Right ventricle myocardium inferior (tissue), 1 donor: ENCODE measurements around the gene ZNF844. TPM values are rescaled to one million over a fixed set of nuclear protein-coding genes. Genes with fewer than 3 reads are reported as not detected.
"Not testable (repeated sequence)": the region's sequence is repeated elsewhere in the genome, so short reads cannot be mapped to it uniquely, and the experiment has no call there.

Experiments used
- ATAC-seq: fragments of 200-7000 bp; cut with Tn5 transposase; one replicate; pipeline ENCODE4 v1.9.1; 2020; ENCODE audit warnings: mild to moderate bottlenecking, moderate library complexity
- DNase-seq: peaks from one replicate; pipeline ENCODE4 v3.0.0; 2021; ENCODE audit errors: missing footprints
- intact Hi-C: fragments of 100-400 bp; cut with DNase I; formaldehyde crosslinking; loops from one replicate; pipeline ENCODE4 v1.11.0; 2022
- long read RNA-seq: library from polyadenylated mRNA; unstranded; transcript quantifications from one replicate; pipeline ENCODE4 v2.0.0, GENCODE V29; 2021
- total RNA-seq: library from RNA; stranded (reverse); fragmentation: NEBNext Ultra II Directional; extraction: Animal tissue kit (Norgen Biotek cat#: 25700); gene quantifications from one replicate; pipeline ENCODE4 v1.2.1, GENCODE V29; 2021
- donor health status: DM: no; HTN: yes; CAD: no; lungs with severe emphysema.

ZNF844 gene
- 14.3 TPM for total RNA-seq
- long read RNA-seq, result 0 reads

DNA sequence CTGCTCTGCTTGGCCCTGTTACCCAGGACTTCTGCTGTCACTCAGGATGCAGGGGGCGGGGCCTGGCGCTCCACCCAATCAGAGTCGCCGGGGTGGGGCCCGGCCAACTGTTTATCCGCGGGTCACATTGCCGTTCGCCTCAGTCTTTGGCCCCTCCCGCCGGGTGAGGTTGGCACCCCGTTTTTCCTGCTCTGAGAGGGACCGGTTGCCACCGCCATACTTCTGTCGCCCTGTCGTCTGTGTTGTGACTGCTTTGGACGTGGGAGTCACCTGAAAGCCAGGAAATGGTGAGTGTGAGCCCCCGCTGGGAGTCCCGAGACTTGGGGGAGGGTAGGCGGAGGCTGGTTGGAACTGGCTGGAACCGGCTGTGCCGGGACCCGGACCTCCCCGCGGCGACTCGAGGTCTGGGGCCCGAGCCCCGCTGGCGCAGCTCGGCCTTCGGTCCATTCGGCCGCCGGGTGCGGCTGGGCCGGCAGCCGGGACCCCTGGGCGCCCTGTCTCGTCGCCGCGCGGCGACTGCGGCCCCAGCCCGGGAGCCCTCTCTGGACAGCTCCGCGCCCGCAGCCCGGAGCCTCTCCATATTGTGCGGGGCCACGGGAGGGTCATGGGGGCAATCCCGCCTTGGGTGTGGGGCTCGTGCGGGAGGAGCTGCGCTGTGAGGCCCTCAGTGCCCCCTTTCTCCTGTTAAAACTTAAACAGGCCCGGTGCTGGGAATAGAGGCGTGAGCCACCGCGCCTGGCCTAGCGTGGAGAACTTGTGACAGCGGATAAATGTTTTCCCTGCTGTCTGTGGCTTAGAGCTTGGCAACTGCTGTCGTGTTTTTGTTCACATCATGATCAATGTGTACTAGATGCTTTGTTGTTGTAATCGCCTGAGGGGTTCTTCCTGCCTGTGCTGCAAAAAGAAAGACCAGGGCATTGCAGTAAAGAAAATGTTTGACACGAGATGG is at the start of gene ZNF844:
Gene ZNF844, plus strand, starts transcription at position 142 of the 949 bp plus-strand sequence. Its CDS starts 143 bp downstream, at position 285.
- intact Hi-C loops, result no loop called here
- ATAC-seq (peak; percentile 99), DNase-seq (peak; percentile 98)

DNA sequence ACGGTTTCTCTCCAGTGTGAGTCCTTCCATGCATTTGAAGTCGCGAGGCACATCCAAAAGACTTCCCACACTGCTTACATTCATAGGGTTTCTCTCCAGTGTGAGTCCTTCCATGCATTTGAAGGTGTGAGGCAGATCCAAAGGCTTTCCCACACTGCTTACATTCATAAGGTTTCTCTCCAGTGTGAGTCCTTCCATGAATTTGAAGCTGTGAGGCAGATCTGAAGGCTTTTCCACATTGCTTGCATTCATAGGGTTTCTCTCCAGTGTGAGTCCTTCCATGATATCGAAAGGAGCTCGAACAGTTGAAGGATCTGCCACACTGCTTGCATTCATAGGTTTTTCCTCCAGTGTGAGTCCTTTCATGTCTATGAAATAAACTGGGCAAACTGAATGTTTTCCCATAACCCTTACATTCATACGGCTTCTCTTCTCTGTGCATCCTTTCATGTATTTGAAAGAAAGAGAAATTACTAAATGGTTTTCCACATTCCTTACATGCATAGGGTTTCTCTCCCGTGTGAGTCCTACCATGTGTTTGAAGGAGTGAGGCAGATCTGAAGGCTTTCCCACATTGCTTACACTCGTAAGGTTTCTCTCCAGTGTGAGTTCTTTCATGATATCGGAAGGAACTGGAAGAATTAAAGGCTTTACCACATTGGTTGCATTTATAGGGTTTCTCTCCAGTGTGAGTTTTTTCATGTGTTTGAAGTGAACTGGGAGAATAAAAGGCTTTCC is 49.3 kb upstream of the ZNF844 start:
- no peak for ATAC-seq
- intact Hi-C loops, result no loop called here

DNA sequence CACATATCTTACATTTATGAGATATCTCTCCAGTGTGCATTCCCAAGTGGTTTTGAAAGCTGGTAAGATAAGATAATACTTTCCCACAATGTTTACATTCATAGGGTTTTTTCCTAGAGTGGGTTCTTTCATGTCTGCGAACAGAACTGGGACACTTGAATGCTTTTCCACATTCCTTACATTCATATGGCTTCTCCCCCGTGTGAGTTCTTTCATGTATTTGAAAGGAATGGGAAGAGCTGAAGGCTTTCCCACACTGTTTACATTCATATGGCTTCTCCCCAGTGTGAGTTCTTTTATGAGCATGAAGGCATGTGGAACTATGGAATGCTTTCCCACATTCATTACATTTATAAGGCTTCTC is 48.8 kb upstream of the ZNF844 start:
- DNase-seq (no peak), ATAC-seq (no peak)
- intact Hi-C loops, result no loop called here

More for the DNA sequence above, 49.3 kb upstream of the ZNF844 start:
- no peak for DNase-seq

DNA sequence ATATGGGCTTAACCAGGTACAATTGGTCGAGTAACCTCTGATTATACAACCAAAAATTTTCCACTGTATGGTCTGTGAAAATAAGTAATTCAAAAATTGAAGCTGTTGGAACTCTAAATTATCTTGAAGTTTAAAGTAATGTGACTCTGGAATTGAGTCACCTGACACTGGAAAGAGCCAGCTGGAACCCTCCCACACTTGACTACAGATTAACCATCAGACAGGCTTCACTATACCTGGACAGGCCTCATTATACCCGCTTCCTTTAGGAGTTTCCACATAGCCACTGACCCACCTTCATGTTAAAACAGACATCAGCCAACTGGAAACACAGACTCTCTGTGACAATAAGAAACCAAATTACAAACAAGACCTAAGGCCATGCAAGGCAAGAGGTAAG is 30.3 kb upstream of the ZNF844 start:
- no peak for DNase-seq
- intact Hi-C loops, result no loop called here
- ATAC-seq, result no peak

DNA sequence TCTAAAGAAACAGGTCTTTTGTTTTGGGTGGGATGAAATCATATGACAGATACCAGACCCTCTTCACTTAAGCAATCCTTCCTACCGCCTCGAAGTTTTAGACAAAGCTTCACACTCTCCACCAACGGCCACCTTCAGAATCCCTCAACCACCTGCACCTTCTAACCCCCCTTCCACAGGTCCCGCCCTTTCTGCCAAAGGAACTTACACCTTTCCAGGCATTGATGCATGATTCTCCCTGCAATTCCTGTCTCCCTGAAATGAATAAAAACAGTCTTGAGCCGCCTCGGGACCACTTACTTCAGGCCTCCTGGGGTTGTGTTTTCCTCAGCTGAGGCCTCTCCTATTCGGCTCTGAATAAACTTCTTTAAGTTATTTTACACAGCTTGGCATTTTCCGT is 29.9 kb upstream of the ZNF844 start:
- intact Hi-C loops, result no loop called here
- DNase-seq (no peak), ATAC-seq (no peak)

DNA sequence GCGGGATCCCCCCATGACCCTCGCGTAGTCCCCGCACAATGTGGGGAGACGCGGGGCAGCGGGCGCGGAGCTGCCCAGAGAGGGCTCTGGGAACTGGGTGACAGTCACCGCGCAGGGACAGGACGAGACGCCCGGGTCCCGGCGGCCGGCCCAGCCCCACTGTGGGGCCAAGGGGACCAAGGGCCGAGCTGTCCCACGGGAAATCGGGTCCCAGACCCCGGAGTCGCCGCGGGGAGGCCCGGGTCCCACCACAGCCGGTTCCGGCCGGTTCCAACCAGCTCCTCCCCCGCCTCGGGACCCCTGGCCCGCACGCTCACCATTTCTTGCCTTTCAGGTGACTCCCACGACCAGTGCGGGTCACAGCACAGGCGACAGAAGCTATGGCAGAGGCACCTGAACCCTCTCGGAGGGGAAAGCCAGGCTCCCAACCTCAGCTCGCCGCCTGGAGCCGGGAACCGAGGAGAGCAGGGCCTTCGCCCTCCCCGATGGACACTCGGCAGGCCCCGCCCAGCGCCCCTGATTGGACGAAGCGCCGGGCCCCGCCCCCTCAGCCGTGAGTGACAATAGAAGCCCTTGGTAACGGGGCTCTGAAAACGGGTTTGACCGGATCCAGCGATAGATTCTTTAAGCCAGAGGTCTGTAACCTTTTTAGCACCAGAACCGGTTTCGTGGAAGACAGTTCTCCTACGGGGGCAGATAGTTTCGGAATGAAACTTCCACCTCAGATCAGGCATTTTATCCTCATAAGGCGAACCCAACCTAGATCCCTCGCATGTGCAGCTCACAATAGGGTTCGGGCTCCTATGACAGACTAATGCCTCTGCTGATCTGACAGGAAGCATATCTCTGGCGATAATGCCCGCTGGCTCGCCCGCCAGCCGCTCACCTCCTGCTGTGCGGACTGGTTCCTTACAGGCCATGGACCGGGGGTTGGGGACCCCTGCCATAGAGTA is 29.0 kb upstream of the ZNF844 start, which contains the start of gene ZNF433:
Gene ZNF433, minus strand, starts transcription at position 460 of the 953 bp plus-strand sequence. Its CDS starts 140 bp downstream, at position 320.
- intact Hi-C loops, result no loop called here
- peak; percentile 100 for ATAC-seq

DNA sequence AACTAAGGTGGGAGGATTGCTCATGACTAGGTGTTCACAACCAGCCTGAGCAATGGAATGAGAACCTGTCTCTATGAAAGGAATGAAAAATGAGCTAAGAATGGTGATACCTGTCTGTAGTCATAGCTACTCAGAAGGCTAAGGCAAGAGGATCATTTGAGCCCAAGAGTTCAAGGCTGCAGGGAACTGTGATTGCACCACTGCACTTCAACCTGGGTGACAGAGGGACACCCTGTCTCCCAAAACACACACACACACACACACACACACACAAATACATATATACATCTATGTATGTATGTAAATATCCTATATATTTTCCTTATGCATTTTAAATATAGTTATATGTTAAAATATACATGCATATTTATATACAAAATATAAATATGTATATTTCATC is 21.6 kb upstream of the ZNF844 start:
- intact Hi-C loops, result no loop called here
- no peak for ATAC-seq
- no peak for DNase-seq

More for the DNA sequence above, 29.0 kb upstream of the ZNF844 start, which contains the start of gene ZNF433:
- peak; percentile 97 for DNase-seq

DNA sequence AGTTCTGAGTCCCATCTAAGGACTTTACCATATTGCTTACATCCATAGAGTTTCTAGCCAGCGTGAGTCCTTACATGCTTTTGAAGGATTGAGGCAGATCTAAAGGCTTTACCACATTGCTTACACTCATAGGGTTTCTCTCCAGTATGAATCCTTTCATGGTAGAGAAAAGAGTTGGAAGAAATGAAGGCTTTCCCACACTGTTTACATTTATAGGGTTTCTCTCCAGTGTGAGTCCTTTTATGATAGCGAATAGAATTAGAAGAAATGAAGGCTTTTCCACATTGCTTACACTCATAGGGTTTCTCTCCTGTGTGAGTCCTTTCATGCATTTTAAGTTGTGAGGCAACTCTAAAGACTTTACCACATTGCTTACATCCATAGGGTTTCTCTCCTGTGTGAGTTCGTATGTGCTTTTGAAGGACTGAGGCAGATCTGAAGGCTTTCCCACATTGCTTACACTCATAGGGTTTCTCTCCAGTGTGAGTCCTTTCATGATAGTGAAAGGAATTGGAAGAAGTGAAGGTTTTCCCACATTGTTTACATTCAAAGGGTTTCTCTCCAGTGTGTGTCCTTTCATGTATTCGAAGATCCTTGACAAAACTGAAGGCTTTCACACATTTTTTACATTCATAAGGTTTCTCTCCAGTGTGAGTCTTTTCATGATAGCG is 20.6 kb upstream of the ZNF844 start:
- intact Hi-C loops, result no loop called here
- no peak for ATAC-seq
- no peak for DNase-seq

DNA sequence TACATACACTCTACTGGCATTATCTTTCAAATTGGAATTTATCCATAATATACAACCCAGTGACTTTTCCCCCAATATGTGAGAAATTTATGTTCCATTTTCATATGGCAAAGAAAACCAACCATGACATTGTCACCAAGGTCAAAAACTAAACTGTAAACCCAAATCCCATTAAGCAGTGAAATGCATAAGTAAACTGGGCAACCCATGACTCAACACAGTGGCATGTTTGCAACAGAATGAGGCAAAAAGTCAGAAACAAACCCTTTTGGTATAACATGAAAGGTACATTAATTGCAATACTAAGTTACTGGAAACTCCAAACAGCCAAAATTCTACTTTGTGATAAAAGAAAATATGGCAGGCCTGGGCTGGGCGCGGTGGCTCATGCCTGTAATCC is 16.7 kb upstream of the ZNF844 start:
- ATAC-seq (no peak), DNase-seq (no peak)
- intact Hi-C loops, result no loop called here

DNA sequence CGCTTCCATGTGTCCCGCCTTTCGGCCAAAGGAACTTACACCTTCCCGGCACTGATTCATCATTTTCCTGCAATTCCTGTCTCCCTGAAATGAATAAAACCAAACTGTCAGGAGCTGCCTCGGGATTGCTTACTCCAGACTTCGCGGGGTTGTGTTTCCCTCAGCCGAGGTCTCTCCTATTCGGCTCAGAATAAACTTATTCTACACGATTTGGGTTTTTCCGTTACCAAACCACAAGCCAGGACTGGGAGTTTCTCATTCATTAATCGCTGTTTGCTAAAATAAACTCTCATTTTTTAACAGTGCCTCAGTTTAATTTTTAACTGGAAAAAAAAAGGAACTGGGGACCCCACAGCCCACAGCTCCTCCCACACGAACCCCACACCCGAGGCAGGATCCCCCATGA is 12.4 kb upstream of the ZNF844 start:
- ATAC-seq, result no peak
- intact Hi-C loops, result loop anchor here (5.0 to 10.0 kb wide), 2 partner anchors 87 to 130 kb away; partner anchors contain the start of gene ZNF763
- DNase-seq, result no peak

DNA sequence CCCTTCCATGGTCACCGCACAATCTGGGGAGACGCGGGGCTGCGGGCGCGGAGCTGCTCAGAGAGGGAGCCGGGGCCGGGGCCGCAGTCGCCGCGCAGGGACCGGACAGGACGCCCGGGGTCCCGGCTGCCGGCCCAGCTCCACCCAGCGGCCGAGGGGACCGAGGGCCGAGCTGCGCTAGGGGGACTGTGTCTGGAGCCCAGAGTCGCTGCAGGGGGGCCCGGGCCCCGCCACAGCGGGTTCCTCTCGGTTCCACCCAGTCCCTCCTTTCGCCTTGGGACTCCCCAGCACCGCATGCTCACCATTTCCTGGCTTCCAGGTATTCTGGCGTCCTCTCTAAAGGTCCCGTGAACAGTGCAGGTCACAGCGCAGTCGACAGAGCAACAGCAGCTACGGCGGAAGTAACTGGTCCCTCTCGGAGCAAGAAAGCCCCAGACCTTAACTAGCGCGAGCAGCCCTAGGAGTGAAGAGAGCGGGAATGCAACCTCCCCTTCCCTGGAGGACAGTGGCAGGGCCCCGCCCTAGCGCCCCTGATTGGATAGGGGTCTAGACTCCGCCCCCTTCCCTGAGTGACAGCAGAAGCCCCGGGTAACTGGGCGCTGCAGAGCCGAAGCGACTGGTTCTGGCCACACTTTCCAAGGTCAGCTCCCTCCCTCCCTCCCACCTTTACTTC is 11.9 kb upstream of the ZNF844 start, which contains the start of gene ZNF878:
Gene ZNF878, minus strand, starts transcription at position 465 of the 673 bp plus-strand sequence. Its CDS starts 160 bp downstream, at position 305.
- ATAC-seq (peak; percentile 100), DNase-seq (peak; percentile 95)
- intact Hi-C loops, result loop anchor here (5.0 to 10.0 kb wide), 2 partner anchors 88 to 130 kb away; partner anchors contain the start of gene ZNF763

DNA sequence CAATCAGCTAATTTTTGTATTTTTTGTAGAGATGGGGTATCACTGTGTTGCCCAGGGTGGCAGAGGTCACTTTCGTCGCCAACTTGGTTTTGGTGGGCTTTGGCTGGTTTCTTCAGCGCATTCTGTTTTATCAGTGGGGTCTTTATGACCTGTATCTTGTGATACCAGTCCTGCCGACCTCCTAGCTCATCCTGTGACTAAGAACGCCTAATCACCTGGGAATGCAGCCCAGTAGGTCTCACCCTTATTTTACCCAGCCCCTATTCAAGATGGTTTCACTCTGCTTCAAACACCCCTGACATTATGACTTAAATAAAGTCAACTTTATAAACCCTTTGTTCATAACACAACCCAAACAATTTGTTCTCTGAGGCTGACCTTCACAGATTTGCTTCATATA is 8.7 kb upstream of the ZNF844 start:
- DNase-seq, result no peak
- intact Hi-C loops, result loop anchor here (10.0 kb wide), 1 partner anchor 91 kb away; the partner anchor contains the start of gene ZNF763
- ATAC-seq, result no peak

DNA sequence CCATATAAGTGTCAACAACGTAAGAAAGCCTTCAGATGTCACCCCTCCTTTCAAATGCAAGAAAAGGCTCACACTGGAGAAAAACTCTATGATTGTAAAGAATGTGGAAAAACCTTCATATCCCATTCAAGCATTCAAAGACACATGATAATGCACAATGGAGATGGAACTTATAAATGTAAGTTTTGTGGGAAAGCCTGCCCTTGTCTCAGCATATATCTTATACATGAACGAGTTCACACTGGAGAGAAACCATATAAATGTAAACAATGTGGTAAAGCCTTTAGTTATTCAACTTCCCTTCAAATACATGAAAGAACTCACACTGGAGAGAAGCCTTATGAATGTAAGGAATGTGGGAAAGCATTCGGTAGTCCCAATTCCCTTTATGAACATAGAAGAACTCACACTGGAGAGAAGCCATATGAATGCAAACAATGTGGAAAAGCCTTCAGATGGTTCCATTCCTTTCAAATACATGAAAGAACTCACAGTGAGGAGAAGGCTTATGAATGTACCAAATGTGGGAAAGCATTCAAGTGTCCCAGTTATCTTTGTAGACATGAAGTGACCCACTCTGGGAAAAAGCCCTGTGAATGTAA is 11.1 kb downstream of the ZNF844 start:
- DNase-seq (no peak), ATAC-seq (no peak)
- intact Hi-C loops, result no loop called here

DNA sequence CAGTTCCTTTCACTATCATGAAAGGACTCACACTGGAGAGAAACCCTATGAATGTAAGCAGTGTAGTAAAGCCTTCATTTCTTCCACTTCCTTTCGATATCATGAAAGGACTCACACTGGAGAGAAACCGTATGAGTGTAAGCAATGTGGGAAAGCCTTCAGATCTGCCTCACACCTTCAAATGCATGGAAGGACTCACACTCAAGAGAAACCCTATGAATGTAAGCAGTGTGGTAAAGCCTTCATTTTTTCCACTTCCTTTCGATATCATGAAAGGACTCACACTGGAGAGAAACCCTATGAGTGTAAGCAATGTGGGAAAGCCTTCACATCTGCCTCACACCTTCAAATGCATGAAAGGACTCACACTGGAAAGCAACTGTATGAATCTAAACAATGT is 11.8 kb downstream of the ZNF844 start:
- ATAC-seq, intact Hi-C loops, DNase-seq: not testable (repeated sequence)

DNA sequence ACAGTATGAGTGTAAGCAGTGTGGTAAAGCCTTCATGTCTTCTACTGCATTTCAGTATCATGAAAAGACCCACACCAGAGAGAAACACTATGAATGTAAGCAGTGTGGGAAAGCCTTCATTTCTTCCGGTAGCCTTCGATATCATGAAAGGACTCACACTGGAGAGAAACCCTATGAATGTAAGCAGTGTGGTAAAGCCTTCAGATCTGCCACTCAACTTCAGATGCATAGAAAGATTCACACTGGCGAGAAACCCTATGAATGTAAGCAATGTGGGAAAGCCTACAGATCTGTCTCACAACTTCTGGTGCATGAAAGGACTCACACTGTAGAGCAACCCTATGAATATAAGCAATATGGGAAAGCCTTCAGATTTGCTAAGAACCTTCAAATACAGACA is 12.8 kb downstream of the ZNF844 start:
- ATAC-seq (no peak), DNase-seq (no peak)
- intact Hi-C loops, result no loop called here

DNA sequence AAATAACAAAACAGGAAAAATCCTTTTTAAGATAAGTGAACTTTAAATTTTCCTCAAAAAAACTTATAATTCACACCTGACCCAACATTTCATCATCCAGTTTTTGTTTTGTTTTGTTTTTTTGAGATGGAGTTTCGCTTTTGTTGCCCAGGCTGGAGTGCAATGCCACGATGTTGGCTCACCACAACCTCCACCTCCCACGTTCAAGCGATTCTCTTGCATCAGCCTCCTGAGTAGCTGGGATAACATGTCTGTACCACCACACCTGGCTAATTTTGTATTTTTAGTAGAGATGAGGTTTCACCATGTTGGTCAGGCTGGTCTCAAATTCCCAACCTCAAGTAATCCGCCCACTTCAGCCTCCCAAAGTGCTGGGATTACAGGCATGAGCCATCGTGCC is 18.8 kb downstream of the ZNF844 start:
- intact Hi-C loops, DNase-seq, ATAC-seq: not testable (repeated sequence)
